NCI-H2196 (cell line): ENCODE results near the gene PPP1R12B.
"Not testable (repeated sequence)": the region's sequence is repeated elsewhere in the genome, so short reads cannot be mapped to it uniquely, and the experiment has no call there.

Experiments used
- DNase-seq: peaks from one replicate; lab custom pipeline; 2025; ENCODE audit not compliant: unreplicated experiment; lab: John Stamatoyannopoulos, UW

Gene PPP1R12B

GRCh38 chr1:202575918-202576653, 227.6 kb downstream of the PPP1R12B start:
- no peak for DNase-seq

GRCh38 chr1:202576816-202577215, 228.3 kb downstream of the PPP1R12B start:
- no peak for DNase-seq

GRCh38 chr1:202577381-202577780, 228.9 kb downstream of the PPP1R12B start:
- DNase-seq: no peak

GRCh38 chr1:202578001-202578504, 229.6 kb downstream of the PPP1R12B start:
- DNase-seq: no peak

- DNase-seq: no peak
These were observed 230.1 kb downstream of the PPP1R12B start for GRCh38 chr1:202578565-202578964.

GRCh38 chr1:202579806-202580205, 231.3 kb downstream of the PPP1R12B start:
- DNase-seq: no peak

GRCh38 chr1:202580619-202581018, 232.1 kb downstream of the PPP1R12B start:
- DNase-seq: no peak

GRCh38 chr1:202582350-202582749, 233.9 kb downstream of the PPP1R12B start:
- not testable (repeated sequence) for DNase-seq

- DNase-seq: no peak
These were observed 236.4 kb downstream of the PPP1R12B start for GRCh38 chr1:202584707-202585589.

- DNase-seq: no peak
These were observed 237.1 kb downstream of the PPP1R12B start for GRCh38 chr1:202585590-202585933.

GRCh38 chr1:202586018-202586821, 237.7 kb downstream of the PPP1R12B start:
- peak; percentile 34 for DNase-seq

- DNase-seq: no peak
These were observed 238.4 kb downstream of the PPP1R12B start for GRCh38 chr1:202586871-202587270.

GRCh38 chr1:202587859-202588485, 239.5 kb downstream of the PPP1R12B start:
- DNase-seq: no peak

GRCh38 chr1:202588503-202589189, 240.1 kb downstream of the PPP1R12B start:
- no peak for DNase-seq

GRCh38 chr1:202589190-202589930, 240.9 kb downstream of the PPP1R12B start:
- DNase-seq: peak; percentile 57

- no peak for DNase-seq
These were observed 241.6 kb downstream of the PPP1R12B start for GRCh38 chr1:202590126-202590525.

- no peak for DNase-seq
These were observed 242.5 kb downstream of the PPP1R12B start for GRCh38 chr1:202590975-202591411.

- no peak for DNase-seq
These were observed 243.0 kb downstream of the PPP1R12B start for GRCh38 chr1:202591515-202591914.

- no peak for DNase-seq
These were observed 243.6 kb downstream of the PPP1R12B start for GRCh38 chr1:202592146-202592545.
